GM12873 (cell line): ENCODE results near the gene GNG10.
A peak's percentile ranks its signal among the peaks of the same experiment; 100 is the strongest.

Source experiments
- TF ChIP-seq, protein P1 (sequence below): IDR thresholded peaks from 2 replicates; pipeline ENCODE4 v1.5.1; 2012; ENCODE audit warnings: low read depth, mild to moderate bottlenecking, moderate library complexity, low read length, control low read depth; ENCODE audit not compliant: insufficient read depth; ENCODE audit errors: missing control alignments

GNG10 gene

DNA sequence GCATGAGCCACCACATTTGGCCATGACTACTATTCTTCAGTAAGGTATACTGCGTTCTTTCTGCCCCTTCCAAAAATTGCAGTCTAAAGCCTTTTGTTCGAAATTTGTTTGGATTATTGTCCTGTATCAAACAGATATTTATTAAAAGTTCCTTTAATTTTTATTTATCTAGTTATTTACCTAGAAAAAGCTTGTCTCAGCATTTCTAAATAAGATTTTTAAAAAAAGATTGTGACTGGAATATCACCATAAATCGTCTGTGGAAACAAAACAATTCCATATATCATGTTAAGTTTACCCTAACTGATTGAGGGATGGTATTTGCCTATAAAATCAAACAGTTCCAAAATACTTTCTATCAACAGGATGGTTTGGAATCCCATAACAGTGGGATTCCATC is 14.7 kb downstream of the GNG10 start:
- TF ChIP-seq, protein P1, sequence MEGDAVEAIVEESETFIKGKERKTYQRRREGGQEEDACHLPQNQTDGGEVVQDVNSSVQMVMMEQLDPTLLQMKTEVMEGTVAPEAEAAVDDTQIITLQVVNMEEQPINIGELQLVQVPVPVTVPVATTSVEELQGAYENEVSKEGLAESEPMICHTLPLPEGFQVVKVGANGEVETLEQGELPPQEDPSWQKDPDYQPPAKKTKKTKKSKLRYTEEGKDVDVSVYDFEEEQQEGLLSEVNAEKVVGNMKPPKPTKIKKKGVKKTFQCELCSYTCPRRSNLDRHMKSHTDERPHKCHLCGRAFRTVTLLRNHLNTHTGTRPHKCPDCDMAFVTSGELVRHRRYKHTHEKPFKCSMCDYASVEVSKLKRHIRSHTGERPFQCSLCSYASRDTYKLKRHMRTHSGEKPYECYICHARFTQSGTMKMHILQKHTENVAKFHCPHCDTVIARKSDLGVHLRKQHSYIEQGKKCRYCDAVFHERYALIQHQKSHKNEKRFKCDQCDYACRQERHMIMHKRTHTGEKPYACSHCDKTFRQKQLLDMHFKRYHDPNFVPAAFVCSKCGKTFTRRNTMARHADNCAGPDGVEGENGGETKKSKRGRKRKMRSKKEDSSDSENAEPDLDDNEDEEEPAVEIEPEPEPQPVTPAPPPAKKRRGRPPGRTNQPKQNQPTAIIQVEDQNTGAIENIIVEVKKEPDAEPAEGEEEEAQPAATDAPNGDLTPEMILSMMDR: no peak

DNA sequence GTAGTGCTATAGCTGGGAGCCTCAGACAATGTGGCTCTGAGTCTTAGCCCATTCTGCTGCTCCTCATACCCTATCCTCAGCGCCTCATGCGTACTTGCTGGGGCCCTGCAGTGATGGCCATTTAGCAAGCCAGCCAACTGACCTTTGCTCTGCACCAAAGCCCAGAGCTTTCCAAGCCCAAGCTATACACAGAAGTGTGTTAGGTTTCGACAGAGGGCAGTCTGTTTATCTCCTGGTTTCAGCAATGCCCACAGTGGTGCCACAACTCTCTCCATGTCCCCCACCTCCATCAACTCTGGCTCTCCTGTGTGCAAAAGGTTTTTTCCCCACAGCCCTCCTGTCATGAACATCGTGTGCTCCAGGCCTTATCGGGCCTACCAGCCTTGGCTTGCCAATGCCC is 16.9 kb downstream of the GNG10 start:
- TF ChIP-seq, protein P1: no peak

DNA sequence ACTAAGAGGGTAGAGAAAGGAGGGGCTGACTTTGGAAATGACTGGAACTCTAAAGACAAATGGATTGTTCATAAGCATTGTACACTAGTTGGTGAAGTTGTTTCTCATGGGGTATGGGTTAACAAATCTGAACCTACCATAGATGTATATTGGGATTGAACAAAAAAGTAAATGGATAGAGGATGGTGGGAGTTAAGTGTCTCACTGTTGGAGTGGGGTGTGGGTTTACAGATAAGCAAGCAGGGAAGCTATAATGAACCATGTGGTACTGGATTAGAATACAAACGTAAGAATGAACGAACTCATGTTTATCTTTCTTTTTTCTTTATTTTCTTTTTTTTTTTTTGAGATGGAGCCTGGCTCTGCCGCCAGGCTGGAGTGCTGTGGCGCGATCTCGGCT is 17.8 kb downstream of the GNG10 start:
- TF ChIP-seq, protein P1: no peak

DNA sequence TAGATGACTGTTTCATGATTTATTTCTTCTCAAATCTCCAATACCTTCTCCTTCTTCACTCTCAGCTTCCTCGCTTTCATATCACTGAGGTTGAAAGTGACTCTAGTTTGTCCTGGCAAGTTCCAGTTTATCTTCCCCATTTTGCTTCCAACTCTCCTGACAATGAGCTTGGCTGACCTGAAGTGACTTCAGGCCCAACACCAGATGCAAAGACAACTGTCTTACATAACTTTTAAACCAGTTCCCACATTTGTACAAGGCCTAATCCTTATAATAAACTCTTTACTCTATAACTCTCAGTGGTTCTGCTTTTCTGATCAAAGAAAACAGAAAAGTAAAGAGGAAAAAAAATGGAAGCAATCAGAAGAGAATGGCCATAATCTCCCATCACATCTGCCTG is 22.0 kb downstream of the GNG10 start:
- TF ChIP-seq, protein P1: no peak

DNA sequence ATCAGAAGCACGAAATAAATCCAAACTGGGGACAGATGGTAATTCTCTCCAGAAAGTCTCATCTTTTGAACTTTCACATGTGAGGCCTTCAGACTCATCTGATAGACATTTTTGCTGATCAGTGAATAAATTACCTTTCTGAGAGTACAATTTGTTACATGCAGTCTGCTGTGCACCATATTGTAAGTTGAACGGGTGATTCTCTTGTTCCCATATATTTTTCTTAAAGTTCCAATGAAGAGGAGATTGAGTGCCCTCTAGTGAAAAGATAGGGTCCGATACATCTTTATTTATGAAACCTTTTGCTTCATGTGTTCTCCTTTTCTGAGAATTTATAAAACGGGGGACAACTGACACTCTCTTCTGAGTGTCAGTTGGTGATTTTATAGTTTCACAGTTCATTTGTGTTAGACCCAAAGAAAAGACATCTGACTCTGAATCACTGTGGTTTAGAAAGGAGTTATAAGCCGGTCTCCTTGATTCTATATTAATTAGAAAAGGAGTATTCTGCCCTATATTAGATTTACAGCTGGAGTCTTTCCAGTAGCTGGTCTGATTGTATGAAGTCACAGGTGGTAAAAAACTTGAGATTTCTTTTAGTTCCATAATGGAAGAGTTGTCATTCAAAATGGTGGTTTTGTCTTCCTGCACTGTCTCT is 30.4 kb downstream of the GNG10 start:
- TF ChIP-seq, protein P1: peak; percentile 40

DNA sequence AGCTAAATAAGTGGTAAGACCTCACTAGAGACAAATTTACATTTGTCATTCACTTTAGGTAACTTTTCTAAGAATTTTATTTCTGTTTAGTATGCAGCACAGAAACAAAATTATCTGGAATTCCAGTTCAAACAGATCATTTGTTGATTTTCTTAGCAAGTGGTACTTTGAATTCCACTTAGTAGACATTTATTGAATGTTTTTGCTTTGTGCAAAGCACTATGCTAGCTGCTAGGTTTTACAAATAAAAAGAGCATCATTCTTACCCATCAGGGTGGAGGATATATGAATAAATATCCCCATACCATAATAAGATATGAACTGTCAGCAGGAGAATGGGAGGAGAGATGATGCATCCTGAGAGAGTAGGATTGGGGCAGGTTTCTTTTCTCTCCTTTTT is 35.4 kb downstream of the GNG10 start:
- TF ChIP-seq, protein P1: no peak

DNA sequence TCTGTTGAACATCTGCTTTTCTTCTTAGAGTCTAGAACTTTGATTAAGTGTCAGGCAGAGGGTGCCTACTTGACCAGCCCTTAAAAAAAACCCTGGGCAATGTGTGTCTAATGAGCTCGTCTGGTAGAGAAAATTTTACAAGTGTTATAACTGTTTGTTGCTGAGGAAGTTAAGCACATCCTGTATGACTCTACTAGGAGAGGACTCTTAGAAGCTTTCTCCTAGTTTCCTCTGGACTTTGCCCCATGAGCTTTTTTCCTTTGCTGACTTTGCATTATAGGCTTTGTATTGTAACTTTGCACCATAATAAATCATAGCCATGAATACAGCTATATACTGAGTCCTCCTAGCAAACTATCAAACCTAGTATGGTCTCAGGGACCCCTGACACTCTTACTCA is 39.4 kb downstream of the GNG10 start:
- TF ChIP-seq, protein P1: no peak
